Measurements from ENCODE around the gene ARHGAP29. TPM values are rescaled to one million over a fixed set of nuclear protein-coding genes. Genes with fewer than 3 reads are reported as not detected.

The ARHGAP29 gene
- total and polyA plus RNA-seq, 3 donors from 2014 or later: 24.9 to 41.7 (median 34.7) TPM

GRCh38 chr1:94283462-94283861 lies 46.1 kb upstream of the ARHGAP29 start:
- DNase-seq: no peak
- Histone ChIP-seq H3K4me3 (no peak overlapping the region), H3K9me3 (no peaks in the 10 kb centered on the region), H3K4me1 (no peaks in the 10 kb centered on the region), H3K27ac (no peak overlapping the region), H3K27me3 (no peaks in the 10 kb centered on the region), H3K36me3 (ENCODE audit: low read depth, missing control alignments) (no peaks in the 10 kb centered on the region)
- TF ChIP-seq POLR2A (IDR thresholded peaks at IDR 0.05) (no peak), CTCF (IDR thresholded peaks at IDR 0.05) (no peak)
- intact Hi-C loops (cut with DNase I; ENCODE audit: low total_unique reads): no loop called here
- WGBS, 2 donors: 96 to 97% methylated on average over 1 of the region's 1 CpG

- H3K27ac ChIP-seq: no peak overlapping the region
- intact Hi-C loops (cut with DNase I; ENCODE audit: low total_unique reads): no loop called here
- no peaks in the 10 kb centered on the region for H3K27me3 ChIP-seq
- H3K9me3 ChIP-seq: no peaks in the 10 kb centered on the region
- H3K4me3 ChIP-seq: no peak overlapping the region
- no peak for TF ChIP-seq POLR2A (IDR thresholded peaks at IDR 0.05)
- no peak for TF ChIP-seq CTCF (IDR thresholded peaks at IDR 0.05)
- WGBS, 2 donors: 82 to 87% methylated on average over 5 of the region's 5 CpGs
- DNase-seq: no peak
- H3K36me3 ChIP-seq (ENCODE audit: low read depth, missing control alignments): no peaks in the 10 kb centered on the region
- no peaks in the 10 kb centered on the region for H3K4me1 ChIP-seq
Observed at GRCh38 chr1:94282143-94282711, 44.8 kb upstream of the ARHGAP29 start.

GRCh38 chr1:94281361-94282142 lies 44.2 kb upstream of the ARHGAP29 start:
- no peak overlapping the region for H3K27ac ChIP-seq
- no peaks in the 10 kb centered on the region for H3K27me3 ChIP-seq
- WGBS, 2 donors: 58 to 63% methylated on average over 6 of the region's 6 CpGs
- no peaks in the 10 kb centered on the region for H3K36me3 ChIP-seq (ENCODE audit: low read depth, missing control alignments)
- TF ChIP-seq POLR2A (IDR thresholded peaks at IDR 0.05) (no peak), CTCF (IDR thresholded peaks at IDR 0.05) (no peak)
- H3K4me3 ChIP-seq: no peak overlapping the region
- DNase-seq: no peak
- no peaks in the 10 kb centered on the region for H3K4me1 ChIP-seq
- intact Hi-C loops (cut with DNase I; ENCODE audit: low total_unique reads): no loop called here
- H3K9me3 ChIP-seq: no peaks in the 10 kb centered on the region

- Histone ChIP-seq H3K27ac (no peak overlapping the region), H3K36me3 (ENCODE audit: low read depth, missing control alignments) (no peaks in the 10 kb centered on the region), H3K27me3 (no peaks in the 10 kb centered on the region), H3K9me3 (no peaks in the 10 kb centered on the region), H3K4me3 (no peak overlapping the region), H3K4me1 (no peaks in the 10 kb centered on the region)
- intact Hi-C loops (cut with DNase I; ENCODE audit: low total_unique reads): no loop called here
- DNase-seq: no peak
- WGBS, 2 donors: 51 to 61% methylated on average over 1 of the region's 1 CpG
- TF ChIP-seq POLR2A (IDR thresholded peaks at IDR 0.05) (no peak), CTCF (IDR thresholded peaks at IDR 0.05) (no peak)
Observed at GRCh38 chr1:94280541-94280940, 43.2 kb upstream of the ARHGAP29 start.
